Osteoblast (primary cell): Measurements from ENCODE around the gene SEPTIN8. TPM values are rescaled to one million over a fixed set of nuclear protein-coding genes. Genes with fewer than 3 reads are reported as not detected.

Source experiments
- DNase-seq: peaks from one replicate; pipeline ENCODE4 v3.0.0; 2011; ENCODE audit warnings: low spot score, mixed read lengths; ENCODE audit not compliant: insufficient read length; ENCODE audit errors: missing footprints
- H2AFZ ChIP-seq: 2 replicates; pipeline ENCODE4 v1.6.0; 2011; ENCODE audit warnings: mild to moderate bottlenecking, low read length
- H3K27ac ChIP-seq: 2 replicates; pipeline ENCODE4 v1.5.1; 2011; ENCODE audit warnings: mild to moderate bottlenecking, low read depth, low read length, moderate library complexity
- H3K27me3 ChIP-seq: 2 replicates; pipeline ENCODE4 v1.6.0; 2012; ENCODE audit warnings: mild to moderate bottlenecking, control low read depth, inconsistent platforms, low read length, moderate library complexity; ENCODE audit not compliant: insufficient read depth
- H3K36me3 ChIP-seq: 2 replicates; pipeline ENCODE4 v1.5.1; 2011; ENCODE audit warnings: mild to moderate bottlenecking, low read length, control low read depth, moderate library complexity; ENCODE audit not compliant: insufficient read depth
- H3K4me1 ChIP-seq: 2 replicates; pipeline ENCODE4 v1.5.1; 2011; ENCODE audit warnings: mild to moderate bottlenecking, low read length, control low read depth, moderate library complexity; ENCODE audit not compliant: insufficient read depth
- H3K4me2 ChIP-seq: 2 replicates; pipeline ENCODE4 v1.6.0; 2011; ENCODE audit warnings: mild to moderate bottlenecking, low read length; ENCODE audit not compliant: insufficient read depth
- H3K4me3 ChIP-seq: fragments of 200-600 bp; sonication (generic); 3 replicates; pipeline ENCODE4 v1.5.1; 2012; ENCODE audit warnings: mild to moderate bottlenecking, low read length, inconsistent platforms; ENCODE audit not compliant: insufficient read depth
- H3K79me2 ChIP-seq: 2 replicates; pipeline ENCODE4 v1.6.0; 2012; ENCODE audit warnings: mild to moderate bottlenecking, low read length, control low read depth, inconsistent platforms; ENCODE audit not compliant: insufficient read depth
- H3K9me3 ChIP-seq: 2 replicates; pipeline ENCODE4 v1.5.1; 2011; ENCODE audit warnings: low read depth, low read length, control low read depth
- H4K20me1 ChIP-seq: 2 replicates; pipeline ENCODE4 v1.6.0; 2012; ENCODE audit warnings: mild to moderate bottlenecking, low read length, control low read depth; ENCODE audit not compliant: insufficient read depth
- total RNA-seq: library from RNA; depleted of rRNA; stranded (reverse); fragments of >200 nt; gene quantifications from 2 replicates; pipeline ENCODE4 v1.2.3, GENCODE V29; 2012
- TF ChIP-seq, protein P1 (sequence below): IDR thresholded peaks from 2 replicates; pipeline ENCODE4 v1.5.1; 2011; ENCODE audit warnings: mild to moderate bottlenecking, low read depth, low read length, moderate library complexity; ENCODE audit errors: extremely low read depth

The SEPTIN8 gene
- total RNA-seq, 1 donor: 33.7 TPM

DNA sequence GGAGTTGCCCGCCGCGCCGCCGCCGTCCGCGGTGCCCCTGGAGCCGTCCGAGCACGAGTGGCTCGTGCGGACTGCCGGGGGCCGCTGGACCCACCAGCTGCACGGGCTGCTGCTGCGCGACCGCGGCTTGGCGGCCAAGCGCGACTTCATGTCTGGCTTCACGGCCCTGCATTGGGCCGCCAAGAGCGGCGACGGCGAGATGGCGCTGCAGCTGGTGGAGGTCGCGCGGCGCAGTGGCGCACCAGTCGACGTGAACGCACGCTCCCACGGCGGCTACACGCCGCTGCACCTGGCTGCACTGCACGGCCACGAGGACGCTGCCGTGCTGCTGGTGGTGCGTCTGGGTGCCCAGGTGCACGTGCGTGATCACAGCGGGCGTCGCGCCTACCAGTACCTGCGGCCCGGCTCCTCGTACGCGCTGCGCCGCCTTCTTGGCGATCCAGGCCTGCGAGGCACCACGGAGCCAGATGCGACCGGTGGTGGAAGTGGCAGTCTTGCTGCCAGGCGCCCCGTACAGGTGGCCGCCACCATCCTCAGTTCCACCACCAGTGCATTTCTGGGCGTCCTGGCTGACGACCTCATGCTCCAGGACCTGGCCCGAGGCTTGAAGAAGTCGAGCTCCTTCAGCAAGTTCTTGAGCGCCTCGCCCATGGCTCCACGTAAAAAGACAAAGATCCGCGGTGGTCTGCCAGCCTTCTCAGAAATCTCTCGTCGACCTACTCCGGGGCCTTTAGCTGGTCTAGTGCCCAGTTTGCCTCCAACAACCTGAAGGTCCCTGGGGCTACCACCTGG, 37.7 kb upstream of the SEPTIN8 start:
- Histone ChIP-seq H3K9me3 (no peaks in the 10 kb centered on the region), H4K20me1 (no peaks in the 10 kb centered on the region), H3K4me2 (no peak overlapping the region), H3K27ac (no peak overlapping the region), H3K79me2 (no peaks in the 10 kb centered on the region), H2AFZ (no peak overlapping the region), H3K4me1 (peaks cover 16% of the 10 kb centered on the region), H3K36me3 (no peaks in the 10 kb centered on the region), H3K4me3 (no peak overlapping the region), H3K27me3 (peaks cover 36% of the 10 kb centered on the region)
- peak; percentile 82 for DNase-seq
- TF ChIP-seq, protein P1, sequence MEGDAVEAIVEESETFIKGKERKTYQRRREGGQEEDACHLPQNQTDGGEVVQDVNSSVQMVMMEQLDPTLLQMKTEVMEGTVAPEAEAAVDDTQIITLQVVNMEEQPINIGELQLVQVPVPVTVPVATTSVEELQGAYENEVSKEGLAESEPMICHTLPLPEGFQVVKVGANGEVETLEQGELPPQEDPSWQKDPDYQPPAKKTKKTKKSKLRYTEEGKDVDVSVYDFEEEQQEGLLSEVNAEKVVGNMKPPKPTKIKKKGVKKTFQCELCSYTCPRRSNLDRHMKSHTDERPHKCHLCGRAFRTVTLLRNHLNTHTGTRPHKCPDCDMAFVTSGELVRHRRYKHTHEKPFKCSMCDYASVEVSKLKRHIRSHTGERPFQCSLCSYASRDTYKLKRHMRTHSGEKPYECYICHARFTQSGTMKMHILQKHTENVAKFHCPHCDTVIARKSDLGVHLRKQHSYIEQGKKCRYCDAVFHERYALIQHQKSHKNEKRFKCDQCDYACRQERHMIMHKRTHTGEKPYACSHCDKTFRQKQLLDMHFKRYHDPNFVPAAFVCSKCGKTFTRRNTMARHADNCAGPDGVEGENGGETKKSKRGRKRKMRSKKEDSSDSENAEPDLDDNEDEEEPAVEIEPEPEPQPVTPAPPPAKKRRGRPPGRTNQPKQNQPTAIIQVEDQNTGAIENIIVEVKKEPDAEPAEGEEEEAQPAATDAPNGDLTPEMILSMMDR: no peak

DNA sequence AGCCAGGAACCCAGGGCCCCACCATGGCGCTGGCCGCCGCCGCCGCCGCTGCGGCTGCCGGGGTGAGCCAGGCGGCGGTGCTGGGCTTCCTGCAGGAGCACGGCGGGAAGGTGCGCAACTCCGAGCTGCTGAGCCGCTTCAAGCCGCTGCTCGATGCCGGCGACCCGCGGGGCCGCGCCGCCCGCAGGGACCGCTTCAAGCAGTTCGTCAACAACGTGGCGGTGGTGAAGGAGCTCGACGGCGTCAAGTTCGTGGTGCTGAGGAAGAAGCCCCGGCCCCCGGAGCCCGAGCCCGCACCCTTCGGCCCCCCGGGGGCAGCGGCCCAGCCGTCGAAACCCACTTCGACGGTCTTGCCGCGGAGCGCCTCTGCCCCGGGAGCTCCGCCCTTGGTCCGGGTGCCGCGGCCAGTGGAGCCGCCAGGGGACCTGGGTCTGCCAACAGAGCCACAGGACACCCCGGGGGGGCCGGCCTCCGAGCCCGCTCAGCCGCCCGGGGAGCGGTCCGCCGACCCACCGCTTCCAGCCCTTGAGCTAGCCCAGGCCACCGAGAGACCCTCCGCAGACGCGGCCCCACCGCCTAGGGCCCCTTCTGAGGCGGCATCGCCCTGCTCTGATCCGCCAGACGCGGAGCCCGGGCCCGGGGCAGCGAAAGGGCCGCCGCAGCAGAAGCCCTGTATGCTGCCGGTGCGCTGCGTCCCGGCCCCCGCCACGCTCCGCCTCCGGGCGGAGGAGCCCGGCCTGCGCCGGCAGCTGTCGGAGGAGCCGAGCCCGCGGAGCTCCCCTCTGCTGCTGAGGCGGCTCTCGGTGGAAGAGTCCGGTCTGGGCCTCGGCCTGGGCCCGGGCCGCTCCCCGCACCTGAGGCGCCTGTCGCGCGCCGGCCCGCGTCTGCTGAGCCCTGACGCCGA, 36.8 kb upstream of the SEPTIN8 start:
- Histone ChIP-seq H3K4me3 (peak overlapping the region; percentile 30), H3K27me3 (peaks cover 42% of the 10 kb centered on the region), H3K4me2 (peak overlapping the region; percentile 51)

DNA sequence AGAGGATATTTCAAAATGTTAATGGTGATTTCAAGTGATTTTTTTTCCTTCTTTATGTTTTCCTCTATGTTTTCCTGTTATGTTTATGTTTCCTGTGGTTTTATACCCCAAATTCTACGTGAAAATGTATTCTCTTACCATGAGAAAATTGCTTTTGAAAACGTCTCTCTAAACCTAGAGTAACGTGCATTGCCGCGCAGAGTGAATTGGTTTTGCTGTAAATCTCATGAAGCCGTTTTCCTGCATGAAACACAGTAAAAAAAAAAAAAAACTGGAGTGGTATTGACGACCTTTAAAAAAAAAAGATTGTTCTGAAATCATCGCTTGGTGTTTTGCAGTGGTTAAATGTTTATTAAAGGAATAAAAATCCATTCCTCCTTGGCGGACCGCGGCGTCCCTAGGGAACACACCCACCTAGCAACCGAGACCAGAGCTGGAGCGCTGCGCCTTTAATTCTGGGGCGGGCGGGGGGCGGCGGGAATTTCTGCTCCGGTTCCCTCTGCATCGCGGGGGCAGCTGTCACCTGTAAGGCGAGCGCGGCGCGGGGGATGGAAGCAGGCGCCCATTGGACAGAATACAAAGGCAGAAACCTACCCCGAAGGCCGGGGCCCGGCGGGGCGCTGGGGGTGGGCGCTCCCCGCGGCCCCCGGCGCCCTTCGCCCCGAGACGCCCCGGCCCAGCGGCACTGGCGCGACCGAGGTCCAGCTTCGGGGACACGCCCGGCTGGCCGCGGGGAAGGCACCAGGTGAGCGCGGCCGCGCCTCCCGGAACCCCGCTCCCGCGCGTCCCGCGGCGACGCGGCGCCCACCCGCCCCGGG, 36.0 kb upstream of the SEPTIN8 start, which contains the start of gene SOWAHA:
SOWAHA (plus strand) TSS at position 522 of the 818 bp plus-strand sequence. CDS start 320 bp downstream, outside the sequence.
- no peaks in the 10 kb centered on the region for H3K79me2 ChIP-seq
- H3K36me3 ChIP-seq: no peaks in the 10 kb centered on the region
- peaks cover 16% of the 10 kb centered on the region for H3K4me1 ChIP-seq
- H4K20me1 ChIP-seq: no peaks in the 10 kb centered on the region
- peak within 1 kb of the TSS; percentile 30 for H3K4me3 ChIP-seq
- H2AFZ ChIP-seq: peak within 1 kb of the TSS; percentile 22
- peak within 1 kb of the TSS; percentile 51 for H3K4me2 ChIP-seq
- TF ChIP-seq, protein P1: no peak
- H3K27ac ChIP-seq: no peak within 1 kb of the TSS
- DNase-seq: peak; percentile 86
- H3K27me3 ChIP-seq: peaks cover 47% of the 10 kb centered on the region
- H3K9me3 ChIP-seq: no peaks in the 10 kb centered on the region

More for the DNA sequence above, 36.8 kb upstream of the SEPTIN8 start:
- peaks cover 16% of the 10 kb centered on the region for H3K4me1 ChIP-seq
- peak; percentile 90 for DNase-seq
- H3K79me2 ChIP-seq: no peaks in the 10 kb centered on the region
- no peaks in the 10 kb centered on the region for H4K20me1 ChIP-seq
- H2AFZ ChIP-seq: peak overlapping the region; percentile 22
- no peaks in the 10 kb centered on the region for H3K36me3 ChIP-seq
- H3K27ac ChIP-seq: no peak overlapping the region
- H3K9me3 ChIP-seq: no peaks in the 10 kb centered on the region
- TF ChIP-seq, protein P1: no peak
